Fibroblast of mammary gland (primary cell): ENCODE results near the gene HIVEP3.

Experiments used
- DNase-seq: peaks from one replicate; pipeline ENCODE4 v3.0.0-alpha.2; 2010; ENCODE audit warnings: low read depth
- H3K4me3 ChIP-seq: 2 replicates; pipeline ENCODE4 v1.5.1; 2011; ENCODE audit warnings: low read depth, mild to moderate bottlenecking, low read length, moderate library complexity; ENCODE audit not compliant: control insufficient read depth
- CTCF ChIP-seq: conservative IDR thresholded peaks from 2 replicates; pipeline ENCODE4 v1.5.1; 2011; ENCODE audit warnings: low read depth, low read length, inconsistent platforms; ENCODE audit not compliant: control insufficient read depth, insufficient read depth

The HIVEP3 gene

DNA sequence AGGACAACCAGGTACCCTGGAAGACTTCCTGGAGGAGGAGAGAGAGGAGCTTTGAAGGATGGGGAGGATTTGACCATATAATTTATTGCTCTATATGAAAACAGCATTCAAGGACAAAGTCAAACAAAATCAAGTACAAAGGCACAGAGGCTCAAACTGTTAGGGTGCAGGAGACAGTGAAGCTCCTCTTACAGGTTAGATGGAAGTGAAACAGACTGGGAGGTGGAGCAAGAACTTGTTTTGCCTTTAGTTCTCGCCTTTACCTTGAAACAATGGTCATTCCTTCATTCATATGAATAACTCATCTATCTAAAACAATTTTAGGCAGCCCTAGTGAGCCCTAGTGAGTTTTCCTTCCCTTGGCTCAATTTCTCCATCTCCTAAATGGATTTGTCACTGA is 199.6 kb downstream of the HIVEP3 start:
- no peak overlapping the region for H3K4me3 ChIP-seq
- no peak for DNase-seq
- TF ChIP-seq CTCF, result no peak

DNA sequence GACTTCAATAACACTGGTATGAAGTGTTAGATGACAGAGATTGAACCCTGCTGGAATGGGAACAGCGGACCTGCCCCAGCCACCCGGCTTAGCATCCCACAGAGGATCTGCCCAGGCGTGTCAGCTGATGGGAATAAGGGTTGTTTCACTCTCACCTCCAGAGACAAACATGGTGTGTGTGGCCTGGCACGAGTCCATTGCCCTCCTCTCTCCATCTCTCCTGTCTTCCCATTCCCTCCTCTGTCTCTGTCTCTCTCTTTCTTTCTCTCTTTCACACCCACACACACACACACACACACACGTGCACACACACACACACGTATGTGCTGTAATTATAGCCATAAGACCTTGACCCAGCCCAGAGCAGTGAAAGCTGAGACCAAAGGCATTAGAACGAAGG is 200.2 kb downstream of the HIVEP3 start:
- no peak overlapping the region for H3K4me3 ChIP-seq
- TF ChIP-seq CTCF, result no peak
- DNase-seq, result no peak

GRCh38 chr1:41716188-41717130 is 202.3 kb downstream of the HIVEP3 start:
- no peak for DNase-seq
- H3K4me3 ChIP-seq, result no peak overlapping the region

GRCh38 chr1:41715441-41716095 is 203.2 kb downstream of the HIVEP3 start:
- DNase-seq, result no peak
- H3K4me3 ChIP-seq, result no peak overlapping the region
- TF ChIP-seq CTCF, result no peak

More at GRCh38 chr1:41716188-41717130, 202.3 kb downstream of the HIVEP3 start:
- TF ChIP-seq CTCF, result no peak

GRCh38 chr1:41714638-41715389 is 203.9 kb downstream of the HIVEP3 start:
- no peak for TF ChIP-seq CTCF
- H3K4me3 ChIP-seq, result no peak overlapping the region
- DNase-seq, result no peak

DNA sequence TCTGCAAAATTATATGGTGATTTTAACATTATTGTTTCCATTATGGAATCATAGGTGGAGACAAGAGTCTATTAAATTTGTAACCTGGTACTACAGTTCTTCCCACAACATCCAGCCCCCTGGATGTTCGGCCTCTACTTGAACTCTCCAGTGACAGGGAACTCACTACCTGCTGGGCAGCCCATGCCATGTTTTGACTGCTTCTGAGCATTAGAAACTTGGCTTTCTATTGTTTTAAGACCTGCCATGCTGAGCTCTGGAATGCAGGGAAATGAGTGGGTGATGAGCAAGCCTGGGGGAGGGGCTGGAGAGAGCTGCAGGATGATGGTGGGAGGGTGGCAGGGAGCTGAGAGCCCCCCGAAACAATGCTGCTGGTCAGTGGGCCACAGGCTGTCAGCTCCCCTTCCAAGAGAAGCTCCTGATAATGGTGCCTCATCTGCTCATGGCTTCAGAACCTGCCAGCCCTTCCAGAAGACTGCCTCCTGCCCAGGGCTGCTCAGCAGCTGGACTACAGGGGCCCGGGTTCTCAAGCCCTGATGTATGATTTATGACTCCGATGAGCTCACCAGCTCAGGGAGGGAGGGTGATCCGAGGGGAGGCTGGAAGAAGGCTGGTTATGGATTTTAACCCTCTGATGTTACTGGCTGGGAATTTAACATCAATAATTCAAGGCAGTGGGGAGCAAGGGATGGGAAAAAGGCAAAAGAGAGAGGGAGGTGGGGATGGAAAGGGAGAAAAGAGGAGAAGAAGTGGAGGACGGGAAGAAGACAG is 205.0 kb downstream of the HIVEP3 start:
- DNase-seq, result peak; percentile 86
- H3K4me3 ChIP-seq, result no peak overlapping the region
- no peak for TF ChIP-seq CTCF
